ENCODE results near the gene EVX2. TPM values are rescaled to one million over a fixed set of nuclear protein-coding genes. Genes with fewer than 3 reads are reported as not detected.

EVX2 gene
- total and polyA plus RNA-seq, 9 of the 15 experiments (the other 6 are each of a cell fraction or from before 2014, with no cell fraction given): not detected

- 13% methylated on average over 23 of the region's 25 CpGs for WGBS (ENCODE audit: insufficient coverage, low coverage, missing lambda C conversion rate)
- ATAC-seq (no peak), FAIRE-seq (no peak), DNase-seq (ENCODE audit: extremely low read depth in 1 of 4, low spot score in 3 of 4) (no peak)
- no TSS peak for BruUV-seq (replicated peaks)
- Histone ChIP-seq H3K9me1 (ENCODE audit: control insufficient read depth, insufficient read depth, low read length) (no peaks in the 10 kb centered on the region), H3K4me2 (ENCODE audit: insufficient read depth, low read length) (no peak overlapping the region), H3K79me2 (ENCODE audit: control insufficient read depth, insufficient read depth, low read length) (no peaks in the 10 kb centered on the region), H3K27ac (ENCODE audit: extremely low read depth, low read depth, low read length) (no peak overlapping the region), H3K27me3 (ENCODE audit: control insufficient read depth in 2 of 2, insufficient read depth in 2 of 2, low read length in 2 of 2) (peaks cover 47 to 62% of the 10 kb centered on the region in 2 experiments), H3K4me3 (no peak overlapping the region), H3K9me3 (replicated peaks; ENCODE audit: control insufficient read depth, insufficient read depth, low read depth, low read length) (no peaks in the 10 kb centered on the region), H3K9ac (ENCODE audit: insufficient read depth in 1 of 2, low read depth in 2 of 2, low read length in 2 of 2) (no peak overlapping the region), H3K4me1 (replicated peaks in 1 of 2; ENCODE audit: control insufficient read depth in 2 of 2, insufficient read depth in 2 of 2, low read length in 2 of 2) (peaks cover 0 to 11% of the 10 kb centered on the region in 2 experiments; a peak in 1 of 5 replicates), H4K20me1 (replicated peaks; ENCODE audit: control insufficient read depth, insufficient read depth, low read length) (peaks cover 4% of the 10 kb centered on the region; the same call in 1 of the 2 replicates), H3K36me3 (ENCODE audit: control insufficient read depth, insufficient read depth, low read length) (no peaks in the 10 kb centered on the region), H2AFZ (ENCODE audit: low read depth, low read length) (no peak overlapping the region)
- CTCF ChIA-PET (ENCODE audit: low intra/inter-chr PET ratio): no interaction called here
- TF ChIP-seq GTF2A2 (tag; IDR thresholded peaks at IDR 0.05): no peak
- TF ChIP-seq IRF9 (tag; IDR thresholded peaks at IDR 0.05): no peak
- no peak for TF ChIP-seq PML (IDR thresholded peaks at IDR 0.05; ENCODE audit: low read length)
- TF ChIP-seq ZNF740 (CRISPR knock-in tag; IDR thresholded peaks at IDR 0.05): no peak
- TF ChIP-seq ZNF740 (tag; IDR thresholded peaks at IDR 0.05): no peak
- TF ChIP-seq GABPA (tag; conservative IDR thresholded peaks at IDR 0.05; ENCODE audit: low read depth): no peak
- TF ChIP-seq ZNF184 (CRISPR knock-in tag; IDR thresholded peaks at IDR 0.05): no peak
- intact Hi-C loops (cut with micrococcal nuclease) (no loop called here), in situ Hi-C loops (cut with MboI) (no loop called here)
- POLR2A ChIA-PET: no interaction called here
These were observed 21.4 kb upstream of the EVX2 start for GRCh38 chr2:176105078-176105729.
